HepG2 (cell line): ENCODE data around the gene RNASE7. TPM values are rescaled to one million over a fixed set of nuclear protein-coding genes. Genes with fewer than 3 reads are reported as not detected.
A peak's percentile ranks its signal among the peaks of the same experiment; 100 is the strongest.

Experiments used
- AHR ChIP-seq: IDR thresholded peaks from 2 replicates; pipeline ENCODE4 v1.6.1; 2018; ENCODE audit warnings: missing genetic modification reagents, missing compliant biosample characterization
- DPF2 ChIP-seq: sonication (generic); formaldehyde crosslinking; IDR thresholded peaks from 2 replicates; pipeline ENCODE4 v1.4.0; 2020; ENCODE audit warnings: mild to moderate bottlenecking, low read depth, missing genetic modification reagents, borderline replicate concordance
- ETV6 ChIP-seq: sonication (generic); formaldehyde crosslinking; conservative IDR thresholded peaks from 2 replicates; pipeline ENCODE4 v1.4.0; 2020; ENCODE audit warnings: missing genetic modification reagents
- HNRNPH1 ChIP-seq: fragments of 200-400 bp; formaldehyde crosslinking; optimal IDR thresholded peaks from 2 replicates; pipeline ENCODE3; 2017; ENCODE audit warnings: mild to moderate bottlenecking, low read depth, low read length
- NFIB ChIP-seq: sonication (generic); formaldehyde crosslinking; IDR thresholded peaks from 2 replicates; pipeline ENCODE4 v1.9.0; 2021; ENCODE audit warnings: missing genetic modification reagents, mild to moderate bottlenecking, borderline replicate concordance
- NR2F1 ChIP-seq, 2 experiments: fragments of 450-650 bp in 1 of 2; formaldehyde crosslinking in 1 of 2; IDR thresholded peaks; 2 replicates each; pipeline versions ENCODE4 v1.5.0 to v1.6.1; 2016 to 2020; ENCODE audit warnings: mild to moderate bottlenecking in 1 of 2, missing compliant biosample characterization in 1 of 2, missing genetic modification reagents in 1 of 2, moderate library complexity in 1 of 2
- PRDM15 ChIP-seq: sonication (generic); formaldehyde crosslinking; IDR thresholded peaks from 2 replicates; pipeline ENCODE4 v1.4.0; 2020; ENCODE audit warnings: missing genetic modification reagents
- RARG ChIP-seq: sonication (generic); formaldehyde crosslinking; IDR thresholded peaks from 2 replicates; pipeline ENCODE4 v1.4.0; 2020; ENCODE audit warnings: low read depth, mild to moderate bottlenecking, missing genetic modification reagents
- RELA ChIP-seq: sonication (generic); formaldehyde crosslinking; IDR thresholded peaks from 2 replicates; pipeline ENCODE4 v1.4.0; 2020; ENCODE audit warnings: missing genetic modification reagents
- RNF2 ChIP-seq: fragments of 450-650 bp; conservative IDR thresholded peaks from 2 replicates; pipeline ENCODE4 v1.6.1; 2016; ENCODE audit warnings: low read depth
- TARDBP ChIP-seq: sonication (generic); formaldehyde crosslinking; IDR thresholded peaks from 2 replicates; pipeline ENCODE4 v1.8.0; 2022; ENCODE audit warnings: mild to moderate bottlenecking, missing genetic modification reagents
- TOPORS ChIP-seq: sonication (generic); formaldehyde crosslinking; IDR thresholded peaks from 2 replicates; pipeline ENCODE4 v1.8.0; 2023; ENCODE audit warnings: mild to moderate bottlenecking, missing genetic modification reagents
- ZKSCAN1 ChIP-seq: fragments of 150-350 bp; IDR thresholded peaks from 2 replicates; pipeline ENCODE4 v1.6.1; 2014; ENCODE audit warnings: low read length
- ZMYM2 ChIP-seq: sonication (generic); formaldehyde crosslinking; IDR thresholded peaks from 2 replicates; pipeline ENCODE4 v1.8.0; 2022; ENCODE audit warnings: mild to moderate bottlenecking, missing genetic modification reagents
- ZNF101 ChIP-seq: sonication (generic); formaldehyde crosslinking; IDR thresholded peaks from 2 replicates; pipeline ENCODE4 v1.4.0; 2020; ENCODE audit warnings: mild to moderate bottlenecking, low read depth, missing genetic modification reagents, borderline replicate concordance
- ZNF547 ChIP-seq: sonication (generic); formaldehyde crosslinking; IDR thresholded peaks from 2 replicates; pipeline ENCODE4 v1.5.1; 2020; ENCODE audit warnings: mild to moderate bottlenecking, missing genetic modification reagents
- ZNF703 ChIP-seq: sonication (generic); formaldehyde crosslinking; IDR thresholded peaks from 2 replicates; pipeline ENCODE4 v1.5.1; 2020; ENCODE audit warnings: missing genetic modification reagents, mild to moderate bottlenecking, moderate library complexity, borderline replicate concordance
- ZNF841 ChIP-seq: sonication (generic); formaldehyde crosslinking; IDR thresholded peaks from 2 replicates; pipeline ENCODE4 v1.8.1; 2023; ENCODE audit warnings: missing genetic modification reagents, borderline replicate concordance
- polyA plus RNA-seq, 8 experiments: library from polyadenylated mRNA; depleted of rRNA in 3 of 8; stranded (reverse) in 7 of 8; unstranded in 1 of 8; fragments of >200 nt; fragmentation: Illumina TruSeq in 4 of 8; extraction: Trizol in 4 of 8; gene quantifications; 2 replicates each; pipeline versions ENCODE4 v1.2.1 to v1.2.3, GENCODE V29; 2011 to 2016; ENCODE audit warnings: low read depth in 4 of 8, missing spikeins in 1 of 8, mixed read lengths in 1 of 8; ENCODE audit not compliant: insufficient read depth in 1 of 8
- total RNA-seq, 5 experiments: library from RNA; depleted of rRNA; stranded (reverse); fragments of >200 nt; fragmentation: Illumina TruSeq; extraction: Trizol; gene quantifications; 2 replicates each; pipeline ENCODE4 v1.2.3, GENCODE V29; 2016; ENCODE audit warnings: low read depth in 1 of 5
- TF ChIP-seq, protein P1 (sequence below): sonication (generic); formaldehyde crosslinking; IDR thresholded peaks from 2 replicates; pipeline ENCODE4 v1.4.0; 2020; ENCODE audit warnings: missing genetic modification reagents
- TF ChIP-seq, protein P2 (sequence below): sonication (generic); formaldehyde crosslinking; IDR thresholded peaks from 2 replicates; pipeline ENCODE4 v1.4.0; 2020; ENCODE audit warnings: missing genetic modification reagents, low read depth, mild to moderate bottlenecking, borderline replicate concordance

Gene RNASE7
- total and polyA plus RNA-seq, 2 of the 13 experiments (the other 11 are each of a cell fraction or from before 2014, with no cell fraction given): 0.04 TPM; not detected in 1

DNA sequence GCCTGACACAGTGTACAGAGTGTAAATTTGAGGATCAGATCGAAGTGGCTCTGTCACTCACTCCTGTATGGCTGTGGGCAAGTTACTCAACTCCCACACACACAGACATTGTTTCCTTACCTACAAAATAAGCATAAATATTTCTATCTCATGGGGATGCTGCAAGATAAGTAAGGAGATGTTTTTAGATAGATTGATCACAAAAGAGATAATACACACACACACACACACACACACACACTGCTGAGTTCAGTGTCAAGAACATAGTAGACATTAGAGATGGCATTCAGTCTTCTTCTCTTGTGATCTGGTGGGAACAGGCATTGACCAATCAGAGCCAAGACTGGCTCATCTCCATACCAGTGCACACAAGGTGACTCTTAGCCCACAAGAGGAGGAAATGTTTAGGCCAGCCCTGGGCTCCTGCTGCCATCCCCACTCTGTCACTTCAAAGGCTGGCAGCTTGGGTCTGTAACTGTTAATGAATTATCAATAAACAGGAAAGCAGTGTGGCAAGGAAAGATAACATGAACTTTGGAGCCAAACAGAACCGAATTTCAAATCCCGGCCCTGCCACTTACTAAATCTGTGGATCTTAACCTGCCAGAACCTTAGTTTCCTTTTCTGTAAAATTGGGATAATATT lies 12.1 kb downstream of the RNASE7 start (continued):
- TF ChIP-seq, protein P1, sequence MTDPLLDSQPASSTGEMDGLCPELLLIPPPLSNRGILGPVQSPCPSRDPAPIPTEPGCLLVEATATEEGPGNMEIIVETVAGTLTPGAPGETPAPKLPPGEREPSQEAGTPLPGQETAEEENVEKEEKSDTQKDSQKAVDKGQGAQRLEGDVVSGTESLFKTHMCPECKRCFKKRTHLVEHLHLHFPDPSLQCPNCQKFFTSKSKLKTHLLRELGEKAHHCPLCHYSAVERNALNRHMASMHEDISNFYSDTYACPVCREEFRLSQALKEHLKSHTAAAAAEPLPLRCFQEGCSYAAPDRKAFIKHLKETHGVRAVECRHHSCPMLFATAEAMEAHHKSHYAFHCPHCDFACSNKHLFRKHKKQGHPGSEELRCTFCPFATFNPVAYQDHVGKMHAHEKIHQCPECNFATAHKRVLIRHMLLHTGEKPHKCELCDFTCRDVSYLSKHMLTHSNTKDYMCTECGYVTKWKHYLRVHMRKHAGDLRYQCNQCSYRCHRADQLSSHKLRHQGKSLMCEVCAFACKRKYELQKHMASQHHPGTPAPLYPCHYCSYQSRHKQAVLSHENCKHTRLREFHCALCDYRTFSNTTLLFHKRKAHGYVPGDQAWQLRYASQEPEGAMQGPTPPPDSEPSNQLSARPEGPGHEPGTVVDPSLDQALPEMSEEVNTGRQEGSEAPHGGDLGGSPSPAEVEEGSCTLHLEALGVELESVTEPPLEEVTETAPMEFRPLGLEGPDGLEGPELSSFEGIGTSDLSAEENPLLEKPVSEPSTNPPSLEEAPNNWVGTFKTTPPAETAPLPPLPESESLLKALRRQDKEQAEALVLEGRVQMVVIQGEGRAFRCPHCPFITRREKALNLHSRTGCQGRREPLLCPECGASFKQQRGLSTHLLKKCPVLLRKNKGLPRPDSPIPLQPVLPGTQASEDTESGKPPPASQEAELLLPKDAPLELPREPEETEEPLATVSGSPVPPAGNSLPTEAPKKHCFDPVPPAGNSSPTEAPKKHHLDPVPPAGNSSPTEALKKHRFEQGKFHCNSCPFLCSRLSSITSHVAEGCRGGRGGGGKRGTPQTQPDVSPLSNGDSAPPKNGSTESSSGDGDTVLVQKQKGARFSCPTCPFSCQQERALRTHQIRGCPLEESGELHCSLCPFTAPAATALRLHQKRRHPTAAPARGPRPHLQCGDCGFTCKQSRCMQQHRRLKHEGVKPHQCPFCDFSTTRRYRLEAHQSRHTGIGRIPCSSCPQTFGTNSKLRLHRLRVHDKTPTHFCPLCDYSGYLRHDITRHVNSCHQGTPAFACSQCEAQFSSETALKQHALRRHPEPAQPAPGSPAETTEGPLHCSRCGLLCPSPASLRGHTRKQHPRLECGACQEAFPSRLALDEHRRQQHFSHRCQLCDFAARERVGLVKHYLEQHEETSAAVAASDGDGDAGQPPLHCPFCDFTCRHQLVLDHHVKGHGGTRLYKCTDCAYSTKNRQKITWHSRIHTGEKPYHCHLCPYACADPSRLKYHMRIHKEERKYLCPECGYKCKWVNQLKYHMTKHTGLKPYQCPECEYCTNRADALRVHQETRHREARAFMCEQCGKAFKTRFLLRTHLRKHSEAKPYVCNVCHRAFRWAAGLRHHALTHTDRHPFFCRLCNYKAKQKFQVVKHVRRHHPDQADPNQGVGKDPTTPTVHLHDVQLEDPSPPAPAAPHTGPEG: peak; percentile 66; the same call in 1 of the 2 replicates
- TF ChIP-seq ETV6 (peak; percentile 74; the same call in 1 of the 2 replicates), ZNF547 (peak; percentile 23; the same call in 1 of the 2 replicates), NFIB (CRISPR knock-in tag) (no peak), HNRNPH1 (no peak), RNF2 (no peak), ZNF703 (CRISPR knock-in tag) (no peak), ZKSCAN1 (no peak), AHR (CRISPR knock-in tag) (0 out of 2 replicates have a peak, but pooled peaks have one; percentile 45), RELA (CRISPR knock-in tag) (no peak), DPF2 (peak; percentile 98), NR2F1 (CRISPR knock-in tag; IDR thresholded peaks at IDR 0.05) (0 out of 4 replicates have a peak, but pooled peaks of 1 of the 2 experiments have one; percentile 18), TOPORS (CRISPR knock-in tag) (no peak), RARG (CRISPR knock-in tag) (no peak), ZNF841 (no peak), TARDBP (CRISPR knock-in tag) (peak; percentile 95), ZMYM2 (CRISPR knock-in tag) (peak; percentile 77; the same call in 1 of the 2 replicates), ZNF101 (no peak), PRDM15 (no peak)
- TF ChIP-seq, protein P2, sequence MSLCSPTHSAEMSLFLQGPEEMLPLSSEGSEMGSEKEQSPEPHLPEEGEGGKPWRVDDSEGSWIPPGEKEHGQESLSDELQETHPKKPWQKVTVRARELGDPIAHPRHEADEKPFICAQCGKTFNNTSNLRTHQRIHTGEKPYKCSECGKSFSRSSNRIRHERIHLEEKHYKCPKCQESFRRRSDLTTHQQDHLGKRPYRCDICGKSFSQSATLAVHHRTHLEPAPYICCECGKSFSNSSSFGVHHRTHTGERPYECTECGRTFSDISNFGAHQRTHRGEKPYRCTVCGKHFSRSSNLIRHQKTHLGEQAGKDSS (CRISPR knock-in tag): peak; percentile 67; the same call in 1 of the 2 replicates
